ENCODE data around the gene SLC32A1.

The SLC32A1 gene, protein sequence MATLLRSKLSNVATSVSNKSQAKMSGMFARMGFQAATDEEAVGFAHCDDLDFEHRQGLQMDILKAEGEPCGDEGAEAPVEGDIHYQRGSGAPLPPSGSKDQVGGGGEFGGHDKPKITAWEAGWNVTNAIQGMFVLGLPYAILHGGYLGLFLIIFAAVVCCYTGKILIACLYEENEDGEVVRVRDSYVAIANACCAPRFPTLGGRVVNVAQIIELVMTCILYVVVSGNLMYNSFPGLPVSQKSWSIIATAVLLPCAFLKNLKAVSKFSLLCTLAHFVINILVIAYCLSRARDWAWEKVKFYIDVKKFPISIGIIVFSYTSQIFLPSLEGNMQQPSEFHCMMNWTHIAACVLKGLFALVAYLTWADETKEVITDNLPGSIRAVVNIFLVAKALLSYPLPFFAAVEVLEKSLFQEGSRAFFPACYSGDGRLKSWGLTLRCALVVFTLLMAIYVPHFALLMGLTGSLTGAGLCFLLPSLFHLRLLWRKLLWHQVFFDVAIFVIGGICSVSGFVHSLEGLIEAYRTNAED

DNA sequence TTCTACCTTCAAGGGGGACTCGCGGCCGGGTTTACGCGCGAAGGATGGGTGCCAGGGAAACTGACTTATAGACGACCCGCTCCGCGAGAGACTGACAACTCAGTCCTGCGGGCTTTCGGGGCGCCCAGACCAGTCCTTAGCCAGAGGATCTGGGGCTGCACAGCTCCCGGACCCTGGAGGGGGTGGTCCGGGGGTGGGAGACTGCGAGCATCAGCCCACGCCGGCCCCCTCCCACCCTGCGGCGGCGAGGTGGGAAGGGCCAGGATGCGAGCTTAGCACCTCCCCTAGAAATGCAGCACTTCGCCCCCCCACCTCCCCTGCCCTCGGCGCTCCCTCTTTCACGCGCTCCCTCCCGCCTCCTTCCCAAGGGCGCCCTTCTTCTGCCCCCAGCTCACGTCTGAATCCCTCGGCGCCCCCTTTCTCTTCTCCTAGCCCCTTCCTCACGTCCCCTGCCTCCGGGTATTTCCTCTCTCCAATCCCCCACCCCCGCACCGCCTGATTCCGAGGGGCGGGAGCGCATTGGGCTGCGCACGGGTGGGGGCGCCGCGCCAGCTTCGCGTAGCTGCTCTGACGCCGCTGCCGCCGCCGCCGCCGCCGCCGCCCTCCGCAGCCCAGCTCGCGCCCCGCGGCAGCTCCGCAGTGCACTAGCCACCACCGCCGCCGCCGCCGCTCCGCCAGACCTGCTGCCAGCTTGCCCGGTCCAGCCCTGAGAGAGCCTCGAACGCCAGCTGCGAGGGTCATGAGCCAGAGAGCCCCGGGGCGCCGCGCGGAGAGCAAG, at the start of gene SLC32A1:
TSS of gene SLC32A1 (plus strand) at position 639 of the 778 bp plus-strand sequence. CDS start 239 bp downstream, outside the sequence.
- in situ Hi-C loops (cut with MboI; ENCODE audit: low pct_unique_long_range_greater_than_20kb, low sequenced_read_pairs, unreplicated experiment) = no loop called here
- DNase-seq (ENCODE audit: low spot score) = peak; percentile 52
- no peak for TF ChIP-seq CTCF (IDR thresholded peaks at IDR 0.05; ENCODE audit: extremely low read depth, insufficient read depth, missing control alignments)

- no peak for TF ChIP-seq CTCF (IDR thresholded peaks at IDR 0.05; ENCODE audit: extremely low read depth, insufficient read depth, missing control alignments)
- in situ Hi-C loops (cut with MboI; ENCODE audit: low pct_unique_long_range_greater_than_20kb, low sequenced_read_pairs, unreplicated experiment) = loop anchor here (25.0 kb wide), 1 partner anchor 238 kb away; no protein-coding TSS in a partner anchor
- no peak for DNase-seq (ENCODE audit: low spot score)
Measured at GRCh38 chr20:38674765-38675133, 49.5 kb upstream of the SLC32A1 start.

GRCh38 chr20:38676576-38676975, 47.7 kb upstream of the SLC32A1 start:
- in situ Hi-C loops (cut with MboI; ENCODE audit: low pct_unique_long_range_greater_than_20kb, low sequenced_read_pairs, unreplicated experiment) = no loop called here
- DNase-seq (ENCODE audit: low spot score) = no peak
- TF ChIP-seq CTCF (IDR thresholded peaks at IDR 0.05; ENCODE audit: extremely low read depth, insufficient read depth, missing control alignments) = no peak

- in situ Hi-C loops (cut with MboI; ENCODE audit: low pct_unique_long_range_greater_than_20kb, low sequenced_read_pairs, unreplicated experiment) = no loop called here
- TF ChIP-seq CTCF (IDR thresholded peaks at IDR 0.05; ENCODE audit: extremely low read depth, insufficient read depth, missing control alignments) = no peak
- DNase-seq (ENCODE audit: low spot score) = no peak
Measured at GRCh38 chr20:38680500-38681306, 43.6 kb upstream of the SLC32A1 start.

- no peak for DNase-seq (ENCODE audit: low spot score)
- no peak for TF ChIP-seq CTCF (IDR thresholded peaks at IDR 0.05; ENCODE audit: extremely low read depth, insufficient read depth, missing control alignments)
- in situ Hi-C loops (cut with MboI; ENCODE audit: low pct_unique_long_range_greater_than_20kb, low sequenced_read_pairs, unreplicated experiment) = no loop called here
Measured at GRCh38 chr20:38685271-38685670, 39.0 kb upstream of the SLC32A1 start.
